GM12874 (cell line): ENCODE data around the gene PKP2.

ENCODE experiments used
- CTCF ChIP-seq: IDR thresholded peaks from 2 replicates; pipeline ENCODE4 v1.5.1; 2011; ENCODE audit warnings: low read depth, mild to moderate bottlenecking, control low read depth, low read length, moderate library complexity; ENCODE audit not compliant: insufficient read depth

Gene PKP2

GRCh38 chr12:32753605-32754004, 143.0 kb downstream of the PKP2 start:
- TF ChIP-seq CTCF, result no peak

- no peak for TF ChIP-seq CTCF
Measured at GRCh38 chr12:32743264-32743663, 153.3 kb downstream of the PKP2 start.

GRCh38 chr12:32742133-32742532, 154.4 kb downstream of the PKP2 start:
- no peak for TF ChIP-seq CTCF
